ENCODE measurements around the gene RAB18.
"Not testable (repeated sequence)": the region's sequence is repeated elsewhere in the genome, so short reads cannot be mapped to it uniquely, and the experiment has no call there.

The RAB18 gene

GRCh38 chr10:27547047-27547446 is 42.9 kb downstream of the RAB18 start:
- no peak for DNase-seq (ENCODE audit: low spot score in 2 of 2)
- ATAC-seq (ENCODE audit: low read depth) = no peak
- Mint-ChIP-seq H3K4me1 (peaks cover 2% of the 10 kb centered on the region), H3K27me3 (no peaks in the 10 kb centered on the region), H3K27ac (no peak overlapping the region), H3K36me3 (peaks cover 12% of the 10 kb centered on the region), H3K4me3 (no peak overlapping the region), H3K9me3 (peaks cover 1% of the 10 kb centered on the region)

GRCh38 chr10:27547482-27547881 is 43.4 kb downstream of the RAB18 start:
- peaks cover 2% of the 10 kb centered on the region for H3K4me1 Mint-ChIP-seq
- no peak for ATAC-seq (ENCODE audit: low read depth)
- H3K27ac Mint-ChIP-seq = no peak overlapping the region
- peaks cover 12% of the 10 kb centered on the region for H3K36me3 Mint-ChIP-seq
- peaks cover 1% of the 10 kb centered on the region for H3K9me3 Mint-ChIP-seq
- no peak overlapping the region for H3K4me3 Mint-ChIP-seq
- H3K27me3 Mint-ChIP-seq = no peaks in the 10 kb centered on the region
- no peak for DNase-seq (ENCODE audit: low spot score in 2 of 2)

GRCh38 chr10:27550823-27551222 is 46.7 kb downstream of the RAB18 start:
- no peak for ATAC-seq (ENCODE audit: low read depth)
- DNase-seq (ENCODE audit: low spot score in 2 of 2) = no peak
- Mint-ChIP-seq H3K27me3 (no peaks in the 10 kb centered on the region), H3K4me3 (no peak overlapping the region), H3K9me3 (peaks cover 1% of the 10 kb centered on the region), H3K27ac (no peak overlapping the region), H3K36me3 (peaks cover 8% of the 10 kb centered on the region), H3K4me1 (peaks cover 2% of the 10 kb centered on the region)

GRCh38 chr10:27558612-27559020 is 54.5 kb downstream of the RAB18 start:
- Mint-ChIP-seq H3K36me3 (no peaks in the 10 kb centered on the region), H3K9me3 (no peaks in the 10 kb centered on the region), H3K4me1 (no peaks in the 10 kb centered on the region), H3K27ac (no peak overlapping the region), H3K4me3 (no peak overlapping the region), H3K27me3 (no peaks in the 10 kb centered on the region)
- ATAC-seq (ENCODE audit: low read depth) (no peak), DNase-seq (ENCODE audit: low spot score in 2 of 2) (peak in 1 of 2 donors; percentile 12)

- ATAC-seq (ENCODE audit: low read depth) (no peak), DNase-seq (ENCODE audit: low spot score in 2 of 2) (no peak)
- Mint-ChIP-seq H3K36me3 (peaks cover 1% of the 10 kb centered on the region), H3K27me3 (no peaks in the 10 kb centered on the region), H3K27ac (no peak overlapping the region), H3K4me3 (no peak overlapping the region), H3K4me1 (peaks cover 10% of the 10 kb centered on the region), H3K9me3 (no peaks in the 10 kb centered on the region)
Measured at GRCh38 chr10:27561334-27561733, 57.2 kb downstream of the RAB18 start.

GRCh38 chr10:27564398-27564797 is 60.3 kb downstream of the RAB18 start:
- DNase-seq (ENCODE audit: low spot score in 2 of 2) (no peak), ATAC-seq (ENCODE audit: low read depth) (no peak)
- H3K27me3 Mint-ChIP-seq = no peaks in the 10 kb centered on the region
- H3K27ac Mint-ChIP-seq = no peak overlapping the region
- peaks cover 4% of the 10 kb centered on the region for H3K36me3 Mint-ChIP-seq
- no peaks in the 10 kb centered on the region for H3K9me3 Mint-ChIP-seq
- H3K4me3 Mint-ChIP-seq = no peak overlapping the region
- H3K4me1 Mint-ChIP-seq = peaks cover 16% of the 10 kb centered on the region

- H3K4me3 Mint-ChIP-seq = no peak overlapping the region
Measured at GRCh38 chr10:27564880-27565279, 60.8 kb downstream of the RAB18 start.

GRCh38 chr10:27568196-27569175 is 64.4 kb downstream of the RAB18 start:
- Mint-ChIP-seq H3K36me3 (peaks cover 7% of the 10 kb centered on the region), H3K9me3 (no peaks in the 10 kb centered on the region), H3K4me1 (peaks cover 18% of the 10 kb centered on the region), H3K4me3 (no peak overlapping the region), H3K27me3 (peaks cover 2% of the 10 kb centered on the region), H3K27ac (no peak overlapping the region)
- no peak for ATAC-seq (ENCODE audit: low read depth)
- DNase-seq (ENCODE audit: low spot score in 2 of 2) = no peak

More at GRCh38 chr10:27564880-27565279, 60.8 kb downstream of the RAB18 start:
- no peaks in the 10 kb centered on the region for H3K27me3 Mint-ChIP-seq
- H3K36me3 Mint-ChIP-seq = peaks cover 4% of the 10 kb centered on the region
- DNase-seq (ENCODE audit: low spot score in 2 of 2) (no peak), ATAC-seq (ENCODE audit: low read depth) (no peak)
- H3K27ac Mint-ChIP-seq = no peak overlapping the region
- H3K4me1 Mint-ChIP-seq = peaks cover 18% of the 10 kb centered on the region
- H3K9me3 Mint-ChIP-seq = no peaks in the 10 kb centered on the region

GRCh38 chr10:27569946-27570345 is 65.8 kb downstream of the RAB18 start:
- H3K4me3 Mint-ChIP-seq = no peak overlapping the region
- no peaks in the 10 kb centered on the region for H3K9me3 Mint-ChIP-seq
- DNase-seq (ENCODE audit: low spot score in 2 of 2) = no peak
- H3K36me3 Mint-ChIP-seq = peaks cover 7% of the 10 kb centered on the region
- ATAC-seq (ENCODE audit: low read depth) = no peak
- H3K27ac Mint-ChIP-seq = no peak overlapping the region
- peaks cover 12% of the 10 kb centered on the region for H3K4me1 Mint-ChIP-seq
- H3K27me3 Mint-ChIP-seq = peaks cover 2% of the 10 kb centered on the region

- DNase-seq (ENCODE audit: low spot score in 2 of 2); ATAC-seq (ENCODE audit: low read depth); H3K4me3 Mint-ChIP-seq; H3K4me1 Mint-ChIP-seq; H3K27ac Mint-ChIP-seq; H3K9me3 Mint-ChIP-seq; H3K36me3 Mint-ChIP-seq; H3K27me3 Mint-ChIP-seq: not testable (repeated sequence)
Measured at GRCh38 chr10:27577038-27577437, 72.9 kb downstream of the RAB18 start.

GRCh38 chr10:27578316-27578715 is 74.2 kb downstream of the RAB18 start:
- Mint-ChIP-seq H3K36me3 (peaks cover under 1% of the 10 kb centered on the region), H3K9me3 (peaks cover 2% of the 10 kb centered on the region), H3K27me3 (peaks cover 2% of the 10 kb centered on the region), H3K4me3 (no peak overlapping the region), H3K27ac (no peak overlapping the region), H3K4me1 (no peaks in the 10 kb centered on the region)
- ATAC-seq (ENCODE audit: low read depth) (no peak), DNase-seq (ENCODE audit: low spot score in 2 of 2) (no peak)

- no peak overlapping the region for H3K27ac Mint-ChIP-seq
- DNase-seq (ENCODE audit: low spot score in 2 of 2) = no peak
- H3K9me3 Mint-ChIP-seq = peaks cover 1% of the 10 kb centered on the region
- no peak overlapping the region for H3K4me3 Mint-ChIP-seq
- peaks cover 4% of the 10 kb centered on the region for H3K27me3 Mint-ChIP-seq
- ATAC-seq (ENCODE audit: low read depth) = no peak
- H3K36me3 Mint-ChIP-seq = no peaks in the 10 kb centered on the region
- H3K4me1 Mint-ChIP-seq = no peaks in the 10 kb centered on the region
Measured at GRCh38 chr10:27581225-27581624, 77.1 kb downstream of the RAB18 start.

GRCh38 chr10:27584302-27584701 is 80.2 kb downstream of the RAB18 start:
- Mint-ChIP-seq H3K4me3 (no peak overlapping the region), H3K9me3 (peaks cover 5% of the 10 kb centered on the region), H3K36me3 (no peaks in the 10 kb centered on the region), H3K27ac (no peak overlapping the region), H3K4me1 (no peaks in the 10 kb centered on the region), H3K27me3 (peaks cover 7% of the 10 kb centered on the region)
- no peak for DNase-seq (ENCODE audit: low spot score in 2 of 2)
- ATAC-seq (ENCODE audit: low read depth) = no peak

Measured in memory B cell (primary cell).